SK-N-MC (cell line): Measurements from ENCODE around the gene DNAH6.

Experiments used
- EZH2 ChIP-seq: fragments of 200-600 bp; sonication (generic); IDR thresholded peaks from one replicate; pipeline ENCODE4 v1.6.1; 2017; ENCODE audit warnings: antibody characterized with exemption
- POLR2AphosphoS5 ChIP-seq: IDR thresholded peaks from 2 replicates; pipeline ENCODE4 v1.6.1; 2012; ENCODE audit warnings: mild to moderate bottlenecking, low read depth, low read length, borderline replicate concordance

DNA sequence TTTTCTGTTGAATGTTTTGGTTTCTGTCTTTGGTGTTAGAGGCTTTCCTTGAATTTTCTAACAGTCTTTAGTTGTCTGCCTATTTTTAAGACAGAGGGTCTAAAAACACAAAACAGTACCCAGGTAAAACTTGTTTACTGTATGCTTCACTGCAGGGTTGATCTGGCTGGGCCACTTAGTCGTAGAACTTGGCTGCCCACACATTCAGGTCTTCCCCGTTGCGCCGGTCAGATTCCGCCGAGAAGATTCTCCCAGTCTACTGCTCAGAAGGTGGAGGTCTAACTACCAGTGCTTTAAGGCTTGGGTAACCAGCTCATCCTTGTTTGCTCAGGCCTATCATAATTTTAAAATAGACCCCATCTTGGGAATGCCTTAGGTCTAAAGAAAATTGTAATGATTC, 24.6 kb upstream of the DNAH6 start:
- no peak for TF ChIP-seq EZH2
- no peak for TF ChIP-seq POLR2AphosphoS5
